Fibroblast of villous mesenchyme (primary cell): ENCODE results near the gene STAT2. TPM values are rescaled to one million over a fixed set of nuclear protein-coding genes. Genes with fewer than 3 reads are reported as not detected.
"Not testable (repeated sequence)": the region's sequence is repeated elsewhere in the genome, so short reads cannot be mapped to it uniquely, and the experiment has no call there.

ENCODE experiments used
- DNase-seq: peaks from one replicate; pipeline ENCODE4 v3.0.0-alpha.2; 2010; ENCODE audit warnings: low read depth
- H3K4me3 ChIP-seq: 2 replicates; pipeline ENCODE4 v1.5.1; 2011; ENCODE audit warnings: low read depth, mild to moderate bottlenecking, low read length
- total RNA-seq: library from RNA; depleted of rRNA; stranded (reverse); fragments of >200 nt; gene quantifications from 2 replicates; pipeline ENCODE4 v1.2.3, GENCODE V29; 2012
- TF ChIP-seq, protein P1 (sequence below): IDR thresholded peaks from 2 replicates; pipeline ENCODE4 v1.5.1; 2012; ENCODE audit warnings: low read depth, mild to moderate bottlenecking, low read length; ENCODE audit not compliant: insufficient read depth

Gene STAT2
- 232 and 296 TPM in 2 replicates for total RNA-seq

DNA sequence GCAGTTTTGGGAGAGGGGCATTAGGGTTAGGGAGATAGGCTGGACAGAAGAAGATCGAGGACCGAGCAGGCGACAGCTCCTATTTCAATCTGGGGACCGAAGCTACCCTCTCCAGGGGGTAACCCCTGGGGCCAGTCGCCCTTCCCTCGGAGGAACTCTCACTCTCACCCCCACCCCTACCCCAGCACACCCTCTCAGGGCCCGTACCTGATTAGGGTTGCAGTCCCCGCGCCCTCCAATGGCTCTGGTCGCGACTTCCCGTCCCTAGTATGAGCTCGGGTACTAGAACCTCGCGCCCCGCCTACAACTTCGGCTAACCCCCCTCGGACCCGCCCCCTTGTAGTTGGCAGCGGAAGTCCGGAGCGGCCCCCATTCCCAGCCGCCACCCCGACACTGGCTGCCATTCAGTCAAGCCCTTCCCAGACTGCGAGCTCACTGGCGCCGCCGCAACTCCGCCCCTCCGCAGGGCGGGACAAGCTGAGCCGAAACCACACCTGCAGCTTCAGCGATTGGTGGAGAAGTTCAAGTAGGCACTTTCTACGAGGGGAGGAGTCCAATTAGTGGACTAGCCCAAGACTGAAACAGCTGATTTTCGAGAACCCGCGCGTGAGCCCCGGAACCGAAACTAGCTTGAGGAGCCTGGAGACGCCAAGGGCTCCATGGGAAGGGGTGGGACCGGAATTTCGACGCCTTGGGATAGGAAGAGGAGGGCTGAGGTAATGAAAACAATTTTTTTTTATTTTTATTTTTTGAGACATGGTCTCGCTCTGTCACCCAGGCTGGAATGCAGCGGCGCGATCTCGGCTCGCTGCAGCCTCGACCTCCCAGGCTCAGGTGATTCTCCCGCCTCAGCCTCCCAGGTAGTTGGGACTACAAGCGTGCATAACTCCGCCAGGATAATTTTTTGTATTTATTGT lies at the start of gene STAT2:
STAT2 (minus strand) TSS at position 257 of the 917 bp plus-strand sequence. CDS start 3,536 bp downstream, outside the sequence.
- peak within 1 kb of the TSS; percentile 66 for H3K4me3 ChIP-seq
- TF ChIP-seq, protein P1, sequence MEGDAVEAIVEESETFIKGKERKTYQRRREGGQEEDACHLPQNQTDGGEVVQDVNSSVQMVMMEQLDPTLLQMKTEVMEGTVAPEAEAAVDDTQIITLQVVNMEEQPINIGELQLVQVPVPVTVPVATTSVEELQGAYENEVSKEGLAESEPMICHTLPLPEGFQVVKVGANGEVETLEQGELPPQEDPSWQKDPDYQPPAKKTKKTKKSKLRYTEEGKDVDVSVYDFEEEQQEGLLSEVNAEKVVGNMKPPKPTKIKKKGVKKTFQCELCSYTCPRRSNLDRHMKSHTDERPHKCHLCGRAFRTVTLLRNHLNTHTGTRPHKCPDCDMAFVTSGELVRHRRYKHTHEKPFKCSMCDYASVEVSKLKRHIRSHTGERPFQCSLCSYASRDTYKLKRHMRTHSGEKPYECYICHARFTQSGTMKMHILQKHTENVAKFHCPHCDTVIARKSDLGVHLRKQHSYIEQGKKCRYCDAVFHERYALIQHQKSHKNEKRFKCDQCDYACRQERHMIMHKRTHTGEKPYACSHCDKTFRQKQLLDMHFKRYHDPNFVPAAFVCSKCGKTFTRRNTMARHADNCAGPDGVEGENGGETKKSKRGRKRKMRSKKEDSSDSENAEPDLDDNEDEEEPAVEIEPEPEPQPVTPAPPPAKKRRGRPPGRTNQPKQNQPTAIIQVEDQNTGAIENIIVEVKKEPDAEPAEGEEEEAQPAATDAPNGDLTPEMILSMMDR, result no peak
- peak; percentile 100 for DNase-seq

DNA sequence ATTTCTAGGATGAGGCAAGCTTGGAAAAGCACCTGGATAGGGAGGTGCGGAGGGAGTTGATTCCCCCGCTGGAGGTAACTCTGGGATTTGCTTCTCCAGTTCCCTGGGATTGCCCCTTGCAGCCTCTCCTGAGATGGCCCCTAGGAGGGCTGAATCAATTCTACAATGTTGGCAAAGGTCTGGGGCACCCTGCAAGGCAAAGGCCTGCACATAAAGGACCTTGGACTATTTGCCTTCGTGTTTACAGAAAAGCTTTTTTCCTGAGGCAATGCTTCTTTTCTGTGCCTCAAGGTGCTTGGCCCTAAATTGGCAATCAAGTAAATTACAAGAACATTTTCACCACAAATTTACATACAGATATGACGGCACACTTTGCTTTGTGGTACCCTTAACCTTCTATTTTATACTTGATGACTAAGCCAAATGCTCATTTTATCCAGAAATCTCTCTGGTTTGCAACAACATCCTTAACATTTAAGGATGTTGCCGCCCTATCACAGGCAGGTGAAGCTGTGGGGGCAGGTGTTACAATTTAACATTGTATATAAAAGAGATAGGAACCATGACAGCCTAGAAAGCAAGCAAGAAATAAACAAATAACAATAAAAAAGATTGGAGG lies 49.0 kb upstream of the STAT2 start:
- TF ChIP-seq, protein P1, result no peak
- no peak for DNase-seq
- H3K4me3 ChIP-seq, result no peak overlapping the region

DNA sequence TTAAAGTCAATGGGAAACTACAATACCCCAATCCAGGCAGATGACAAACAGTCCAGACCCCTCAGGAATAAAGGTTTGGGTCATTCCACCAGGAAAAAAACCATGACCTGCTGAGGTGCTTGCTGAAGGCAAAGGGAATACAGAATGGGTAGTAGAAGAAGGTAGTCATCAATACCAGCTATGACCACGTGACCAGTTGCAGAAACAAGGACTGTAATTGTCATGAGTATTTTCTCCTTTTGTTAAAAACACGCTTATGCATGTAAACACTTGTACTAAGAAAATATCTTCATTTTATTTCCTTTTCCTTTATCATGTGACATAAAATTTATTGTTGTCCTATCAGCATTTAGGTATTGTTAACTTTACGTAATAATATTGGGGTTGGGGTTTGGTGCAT lies 44.3 kb upstream of the STAT2 start:
- not testable (repeated sequence) for DNase-seq, H3K4me3 ChIP-seq

DNA sequence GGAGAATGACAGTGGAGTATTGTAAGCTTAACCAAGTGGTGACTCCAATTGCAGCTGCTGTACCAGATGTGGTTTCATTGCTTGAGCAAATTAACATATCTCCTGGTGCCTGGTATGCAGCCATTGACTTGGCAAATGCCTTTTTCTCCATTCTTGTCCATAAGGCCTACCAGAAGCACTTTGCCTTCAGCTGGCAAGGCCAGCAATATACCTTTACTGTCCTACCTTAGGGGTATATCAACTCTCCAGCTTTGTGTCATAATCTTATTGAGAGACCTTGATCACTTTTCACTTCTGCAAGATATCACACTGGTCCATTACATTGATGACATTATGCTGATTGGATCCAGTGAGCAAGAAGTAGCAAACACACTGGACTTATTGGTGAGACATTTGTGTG lies 41.7 kb upstream of the STAT2 start:
- not testable (repeated sequence) for H3K4me3 ChIP-seq, DNase-seq

DNA sequence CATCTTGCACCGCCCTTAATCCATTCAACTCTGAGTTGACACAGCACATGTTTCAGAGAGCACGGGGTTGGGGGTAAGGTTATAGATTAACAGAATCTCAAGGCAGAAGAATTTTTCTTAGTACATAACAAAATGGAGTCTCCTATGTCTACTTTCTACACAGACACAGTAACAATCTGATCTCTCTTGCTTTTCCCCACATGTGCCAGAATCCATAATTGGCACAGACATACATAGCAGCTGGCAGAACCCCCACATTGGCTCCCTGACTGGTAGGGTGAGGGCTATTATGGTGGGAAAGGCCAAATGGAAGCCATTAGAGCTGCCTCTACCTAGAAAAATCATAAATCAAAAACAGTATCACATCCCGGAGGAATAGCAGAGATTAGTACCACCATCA lies 41.2 kb upstream of the STAT2 start:
- not testable (repeated sequence) for H3K4me3 ChIP-seq, DNase-seq

DNA sequence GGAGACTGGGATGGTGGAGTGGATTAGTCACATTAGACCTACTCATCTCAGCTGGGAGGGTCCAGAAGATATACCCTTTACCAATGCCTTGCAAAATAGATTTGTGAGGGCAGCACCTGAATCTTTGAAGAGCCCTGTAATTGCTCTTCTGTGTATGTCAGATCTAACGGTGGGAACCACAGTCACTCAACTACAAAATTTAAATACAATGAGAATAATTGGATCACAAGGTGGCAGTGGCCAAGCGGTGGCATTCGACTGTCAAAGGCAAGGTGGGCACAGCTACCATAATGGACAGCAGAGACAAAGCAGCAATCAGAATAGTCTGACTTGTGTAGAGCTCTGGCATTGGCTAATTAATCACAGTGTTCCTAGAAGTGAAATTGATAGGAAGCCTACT lies 39.6 kb upstream of the STAT2 start:
- not testable (repeated sequence) for DNase-seq, H3K4me3 ChIP-seq

DNA sequence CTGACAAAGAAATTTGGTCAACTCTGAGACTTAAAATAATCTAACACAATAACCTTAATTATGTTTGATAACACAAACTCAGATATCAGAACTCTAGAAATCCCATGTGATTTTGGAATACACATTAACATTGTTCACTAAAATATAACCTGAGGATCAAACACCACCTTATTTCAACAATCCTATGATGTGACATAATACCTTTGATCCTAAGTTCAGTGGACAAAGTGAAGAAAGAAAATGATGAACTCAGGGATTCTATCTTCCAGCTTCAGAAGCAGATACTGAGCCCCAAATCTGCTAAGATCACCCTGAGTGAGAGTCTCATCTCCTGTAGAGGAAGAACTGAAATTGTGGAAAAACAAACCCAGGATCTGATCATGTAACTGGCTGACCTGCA lies 38.4 kb upstream of the STAT2 start:
- TF ChIP-seq, protein P1, result no peak
- DNase-seq, result no peak
- no peak overlapping the region for H3K4me3 ChIP-seq

DNA sequence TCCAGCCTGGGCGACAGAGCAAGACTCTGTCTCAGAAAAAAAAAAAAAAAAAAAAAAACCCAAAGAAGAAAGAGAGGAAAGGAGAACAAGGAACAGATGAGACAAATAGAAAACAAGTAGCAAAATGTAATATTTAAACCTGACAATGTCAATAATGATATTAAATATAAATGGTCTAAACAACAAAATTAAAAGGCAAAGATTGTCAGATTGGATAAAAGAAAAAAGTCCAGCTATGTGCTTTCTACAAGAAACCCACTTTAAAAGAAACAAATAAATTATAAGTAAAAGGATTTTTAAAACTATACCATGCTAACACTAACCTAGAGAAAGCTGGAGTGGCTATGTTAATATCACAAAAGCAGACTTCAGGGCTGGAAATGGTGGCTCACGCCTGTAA lies 32.4 kb upstream of the STAT2 start:
- TF ChIP-seq, protein P1, result no peak
- H3K4me3 ChIP-seq, result no peak overlapping the region
- no peak for DNase-seq

DNA sequence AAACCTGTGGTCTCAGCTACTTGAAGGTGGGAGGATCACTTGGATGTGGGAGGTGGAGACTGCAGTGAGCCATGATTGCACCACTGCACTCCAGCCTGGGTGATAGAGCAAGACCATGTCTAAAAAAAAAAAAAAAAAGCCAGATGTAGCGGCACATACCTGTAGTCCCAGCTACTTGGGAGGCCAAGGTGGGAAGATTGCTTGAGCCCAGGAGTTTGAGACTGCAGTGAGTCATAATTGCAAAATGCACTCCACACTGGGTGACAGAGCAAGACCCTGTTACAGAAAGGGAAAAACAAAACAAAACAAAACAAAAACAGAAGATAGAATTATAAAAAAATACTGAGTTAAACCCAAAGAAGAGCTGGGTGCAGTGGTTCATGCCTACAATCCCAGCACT lies 31.8 kb upstream of the STAT2 start:
- TF ChIP-seq, protein P1, result no peak
- H3K4me3 ChIP-seq, result no peak overlapping the region
- no peak for DNase-seq
